Measurements from ENCODE around the gene MEIS1. TPM values are rescaled to one million over a fixed set of nuclear protein-coding genes. Genes with fewer than 3 reads are reported as not detected.

Gene MEIS1
- total RNA-seq, 1 donor from 2014 or later, result not detected

DNA sequence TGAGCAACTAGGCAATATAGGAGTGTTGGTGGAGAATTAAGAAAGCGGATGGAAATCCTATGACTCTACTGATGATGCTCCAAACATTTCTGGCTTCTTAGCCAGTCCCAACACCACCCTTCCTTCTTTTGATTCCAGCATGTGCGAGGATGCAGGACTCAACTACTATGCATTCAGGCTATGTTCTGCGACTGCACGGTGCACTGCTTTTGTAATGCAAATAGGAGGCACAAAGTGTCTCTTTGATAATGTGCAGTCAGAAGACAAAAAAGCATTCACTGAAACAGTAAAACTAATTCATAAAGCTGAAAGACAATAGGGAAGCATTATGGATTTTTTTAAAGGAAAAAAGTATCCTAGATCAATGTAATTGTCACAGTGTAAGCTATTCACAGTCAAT lies 106.7 kb downstream of the MEIS1 start:
- H3K27ac Mint-ChIP-seq, result no peak overlapping the region
- H3K36me3 Mint-ChIP-seq (ENCODE audit: low read depth), result no peaks in the 10 kb centered on the region
- TF ChIP-seq, protein P1, sequence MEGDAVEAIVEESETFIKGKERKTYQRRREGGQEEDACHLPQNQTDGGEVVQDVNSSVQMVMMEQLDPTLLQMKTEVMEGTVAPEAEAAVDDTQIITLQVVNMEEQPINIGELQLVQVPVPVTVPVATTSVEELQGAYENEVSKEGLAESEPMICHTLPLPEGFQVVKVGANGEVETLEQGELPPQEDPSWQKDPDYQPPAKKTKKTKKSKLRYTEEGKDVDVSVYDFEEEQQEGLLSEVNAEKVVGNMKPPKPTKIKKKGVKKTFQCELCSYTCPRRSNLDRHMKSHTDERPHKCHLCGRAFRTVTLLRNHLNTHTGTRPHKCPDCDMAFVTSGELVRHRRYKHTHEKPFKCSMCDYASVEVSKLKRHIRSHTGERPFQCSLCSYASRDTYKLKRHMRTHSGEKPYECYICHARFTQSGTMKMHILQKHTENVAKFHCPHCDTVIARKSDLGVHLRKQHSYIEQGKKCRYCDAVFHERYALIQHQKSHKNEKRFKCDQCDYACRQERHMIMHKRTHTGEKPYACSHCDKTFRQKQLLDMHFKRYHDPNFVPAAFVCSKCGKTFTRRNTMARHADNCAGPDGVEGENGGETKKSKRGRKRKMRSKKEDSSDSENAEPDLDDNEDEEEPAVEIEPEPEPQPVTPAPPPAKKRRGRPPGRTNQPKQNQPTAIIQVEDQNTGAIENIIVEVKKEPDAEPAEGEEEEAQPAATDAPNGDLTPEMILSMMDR (IDR thresholded peaks at IDR 0.05), result no peak
- H3K9me3 Mint-ChIP-seq, result no peaks in the 10 kb centered on the region
- ATAC-seq (ENCODE audit: low read depth), result no peak
- no peak for DNase-seq
- ChIA-PET CTCF (no interaction called here), POLR2A (no interaction called here)
- H3K4me1 Mint-ChIP-seq, result no peaks in the 10 kb centered on the region
- H3K27me3 Mint-ChIP-seq, result no peaks in the 10 kb centered on the region
- intact Hi-C loops (cut with micrococcal nuclease), result no loop called here
- no peak overlapping the region for H3K4me3 Mint-ChIP-seq

DNA sequence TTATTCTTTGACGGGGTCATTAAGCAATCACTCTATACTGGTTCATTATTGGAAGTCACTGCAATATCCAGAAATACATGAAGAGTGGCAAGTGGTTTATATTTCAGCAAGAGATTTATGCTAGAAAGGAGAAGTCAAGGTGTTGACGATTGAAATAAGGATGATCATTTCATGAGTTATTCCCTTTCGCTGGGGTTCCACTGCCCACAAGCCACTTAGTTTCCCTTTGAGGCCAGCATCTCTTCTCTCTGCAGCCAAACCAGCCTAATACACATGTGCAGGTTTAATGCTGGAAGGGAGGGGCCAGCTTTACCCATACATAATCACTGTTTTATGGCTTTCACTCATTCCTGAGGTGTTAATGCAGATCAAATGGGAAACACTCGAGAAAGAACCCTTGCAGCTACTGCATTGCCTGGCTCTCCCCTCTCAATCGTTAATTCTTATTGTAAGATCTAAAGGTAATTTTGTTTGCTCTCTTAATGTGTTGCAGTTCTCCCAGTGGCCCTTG lies 108.4 kb downstream of the MEIS1 start:
- H3K27ac Mint-ChIP-seq, result no peak overlapping the region
- TF ChIP-seq, protein P1 (IDR thresholded peaks at IDR 0.05), result no peak
- no peaks in the 10 kb centered on the region for H3K9me3 Mint-ChIP-seq
- ATAC-seq (ENCODE audit: low read depth), result no peak
- ChIA-PET CTCF (no interaction called here), POLR2A (no interaction called here)
- H3K36me3 Mint-ChIP-seq (ENCODE audit: low read depth), result no peaks in the 10 kb centered on the region
- DNase-seq, result no peak
- no peak overlapping the region for H3K4me3 Mint-ChIP-seq
- intact Hi-C loops (cut with micrococcal nuclease), result no loop called here
- H3K27me3 Mint-ChIP-seq, result no peaks in the 10 kb centered on the region
- no peaks in the 10 kb centered on the region for H3K4me1 Mint-ChIP-seq

DNA sequence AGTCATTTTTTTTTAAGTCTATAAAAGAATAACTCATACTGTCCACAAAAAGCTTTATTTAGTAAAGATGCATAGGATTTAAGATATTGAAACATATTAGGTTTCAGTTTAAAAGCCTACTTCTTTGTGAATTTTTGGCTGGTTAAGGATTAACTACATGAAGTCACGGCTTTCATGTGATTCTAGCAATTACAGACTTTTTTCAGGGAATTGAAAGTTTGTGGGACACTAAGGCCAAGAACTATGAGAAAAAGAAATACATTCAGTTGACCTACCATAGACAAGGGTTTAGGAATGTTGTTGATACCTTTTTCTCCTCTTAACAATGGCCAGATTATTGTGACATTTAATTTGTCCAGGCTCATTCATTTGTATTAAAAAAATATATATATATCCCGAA lies 109.3 kb downstream of the MEIS1 start:
- H3K27me3 Mint-ChIP-seq, result no peaks in the 10 kb centered on the region
- H3K36me3 Mint-ChIP-seq (ENCODE audit: low read depth), result no peaks in the 10 kb centered on the region
- no peaks in the 10 kb centered on the region for H3K4me1 Mint-ChIP-seq
- DNase-seq (no peak), ATAC-seq (ENCODE audit: low read depth) (no peak)
- no peaks in the 10 kb centered on the region for H3K9me3 Mint-ChIP-seq
- no peak overlapping the region for H3K4me3 Mint-ChIP-seq
- intact Hi-C loops (cut with micrococcal nuclease), result no loop called here
- ChIA-PET CTCF (no interaction called here), POLR2A (no interaction called here)
- H3K27ac Mint-ChIP-seq, result no peak overlapping the region
- TF ChIP-seq, protein P1 (IDR thresholded peaks at IDR 0.05), result no peak

DNA sequence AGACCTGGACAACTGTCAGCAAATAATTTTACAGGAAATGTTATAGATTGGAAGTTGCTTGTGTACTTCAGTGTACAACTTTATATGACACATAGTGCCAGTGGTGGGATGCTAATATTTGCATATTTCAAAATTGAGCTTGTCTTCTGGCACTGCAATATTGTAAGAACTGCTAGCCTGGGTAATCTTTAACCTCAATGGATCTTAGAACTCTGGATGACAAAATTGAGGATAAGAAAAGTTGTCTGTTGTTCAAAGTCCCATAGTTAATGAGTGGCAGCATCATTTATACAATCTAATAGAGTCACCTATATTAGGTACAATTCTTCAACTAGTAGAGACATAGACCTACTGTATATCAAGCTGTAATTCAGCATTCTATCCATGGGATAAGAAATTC lies 110.3 kb downstream of the MEIS1 start:
- Mint-ChIP-seq H3K4me3 (no peak overlapping the region), H3K4me1 (no peaks in the 10 kb centered on the region), H3K9me3 (no peaks in the 10 kb centered on the region), H3K27ac (no peak overlapping the region), H3K36me3 (ENCODE audit: low read depth) (no peaks in the 10 kb centered on the region), H3K27me3 (no peaks in the 10 kb centered on the region)
- ChIA-PET POLR2A (no interaction called here), CTCF (no interaction called here)
- DNase-seq, result no peak
- ATAC-seq (ENCODE audit: low read depth), result no peak
- intact Hi-C loops (cut with micrococcal nuclease), result no loop called here
- TF ChIP-seq, protein P1 (IDR thresholded peaks at IDR 0.05), result no peak

DNA sequence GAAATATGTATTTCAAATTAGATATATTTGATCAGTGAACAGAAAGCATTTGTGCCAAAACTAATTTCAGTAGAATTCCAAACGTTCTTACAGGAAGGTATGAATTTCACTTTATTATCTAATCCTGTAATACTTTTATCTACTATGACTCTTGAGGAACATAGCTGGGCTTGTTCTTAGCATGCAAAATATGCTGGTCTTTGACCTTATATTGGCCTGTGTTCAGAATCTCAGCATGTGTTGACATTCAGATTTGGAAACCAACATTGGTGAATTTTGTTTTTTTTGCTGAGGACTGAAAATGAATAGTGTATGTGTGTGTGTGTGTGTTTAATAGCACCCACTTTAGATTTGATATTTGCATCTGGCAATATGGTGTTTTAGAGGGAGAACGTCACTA lies 112.2 kb downstream of the MEIS1 start:
- ChIA-PET POLR2A (no interaction called here), CTCF (no interaction called here)
- ATAC-seq (ENCODE audit: low read depth) (no peak), DNase-seq (no peak)
- Mint-ChIP-seq H3K36me3 (ENCODE audit: low read depth) (no peaks in the 10 kb centered on the region), H3K4me3 (no peak overlapping the region), H3K27me3 (no peaks in the 10 kb centered on the region), H3K4me1 (no peaks in the 10 kb centered on the region), H3K9me3 (no peaks in the 10 kb centered on the region), H3K27ac (no peak overlapping the region)
- TF ChIP-seq, protein P1 (IDR thresholded peaks at IDR 0.05), result no peak
- intact Hi-C loops (cut with micrococcal nuclease), result no loop called here
